MCF 10A (cell line): ENCODE data around the gene TAS1R3. TPM values are rescaled to one million over a fixed set of nuclear protein-coding genes. Genes with fewer than 3 reads are reported as not detected.

Experiments used
- BruUV-seq: library from RNA; stranded (reverse); fragments of 400-500 nt; replicated peaks from 2 replicates; lab custom pipeline; 2021; lab: Mats Ljungman, UMichigan
- CTCF ChIA-PET: fragments of 300-600 bp; sonication (Branson Sonifier 250); formaldehyde crosslinking; extraction: SDS; loops from one replicate; lab custom pipeline; 2021; ENCODE audit warnings: antibody characterized with exemption, inconsistent platforms; lab: Yijun Ruan, JAX
- POLR2A ChIA-PET: fragments of 300-600, 350-650 bp; sonication (Branson Sonifier 250); formaldehyde crosslinking; extraction: SDS; loops from one replicate; lab custom pipeline; 2020; ENCODE audit warnings: antibody characterized with exemption, inconsistent platforms; lab: Yijun Ruan, JAX
- DNase-seq: peaks from one replicate; pipeline ENCODE4 v3.0.0-alpha.2; 2018; ENCODE audit not compliant: unreplicated experiment
- H3K27ac Mint-ChIP-seq: one replicate; pipeline ENCODE4 v1.8.0; 2022; ENCODE audit warnings: mild to moderate bottlenecking, low read depth, mixed read lengths; ENCODE audit not compliant: unreplicated experiment
- H3K27me3 Mint-ChIP-seq: one replicate; pipeline ENCODE4 v1.8.0; 2022; ENCODE audit warnings: mixed read lengths; ENCODE audit not compliant: insufficient read depth, unreplicated experiment
- H3K36me3 Mint-ChIP-seq: one replicate; pipeline ENCODE4 v1.8.0; 2022; ENCODE audit warnings: mild to moderate bottlenecking, moderate library complexity, mixed read lengths; ENCODE audit not compliant: insufficient read depth, unreplicated experiment
- H3K4me1 Mint-ChIP-seq: one replicate; pipeline ENCODE4 v1.8.0; 2022; ENCODE audit warnings: mixed read lengths; ENCODE audit not compliant: insufficient read depth, unreplicated experiment
- H3K4me3 Mint-ChIP-seq: one replicate; pipeline ENCODE4 v1.8.0; 2022; ENCODE audit warnings: mild to moderate bottlenecking, moderate library complexity, mixed read lengths; ENCODE audit not compliant: unreplicated experiment
- H3K9me3 Mint-ChIP-seq: one replicate; pipeline ENCODE4 v1.8.0; 2022; ENCODE audit warnings: mixed read lengths; ENCODE audit not compliant: unreplicated experiment
- CTCF ChIP-seq: fragments of 200-600 bp; IDR thresholded peaks from one replicate; pipeline ENCODE4 v1.8.0; 2022; ENCODE audit warnings: antibody characterized with exemption, mild to moderate bottlenecking; ENCODE audit not compliant: unreplicated experiment
- intact Hi-C: fragments of 100-400 bp; cut with micrococcal nuclease; formaldehyde crosslinking; loops from 2 replicates; pipeline ENCODE4 v1.14.1; 2022
- total RNA-seq: library from RNA; stranded (reverse); gene quantifications from 2 replicates; pipeline ENCODE4 v1.2.3, GENCODE V29; 2022

The TAS1R3 gene
- total RNA-seq, 1 experiment from 2014 or later = not detected

DNA sequence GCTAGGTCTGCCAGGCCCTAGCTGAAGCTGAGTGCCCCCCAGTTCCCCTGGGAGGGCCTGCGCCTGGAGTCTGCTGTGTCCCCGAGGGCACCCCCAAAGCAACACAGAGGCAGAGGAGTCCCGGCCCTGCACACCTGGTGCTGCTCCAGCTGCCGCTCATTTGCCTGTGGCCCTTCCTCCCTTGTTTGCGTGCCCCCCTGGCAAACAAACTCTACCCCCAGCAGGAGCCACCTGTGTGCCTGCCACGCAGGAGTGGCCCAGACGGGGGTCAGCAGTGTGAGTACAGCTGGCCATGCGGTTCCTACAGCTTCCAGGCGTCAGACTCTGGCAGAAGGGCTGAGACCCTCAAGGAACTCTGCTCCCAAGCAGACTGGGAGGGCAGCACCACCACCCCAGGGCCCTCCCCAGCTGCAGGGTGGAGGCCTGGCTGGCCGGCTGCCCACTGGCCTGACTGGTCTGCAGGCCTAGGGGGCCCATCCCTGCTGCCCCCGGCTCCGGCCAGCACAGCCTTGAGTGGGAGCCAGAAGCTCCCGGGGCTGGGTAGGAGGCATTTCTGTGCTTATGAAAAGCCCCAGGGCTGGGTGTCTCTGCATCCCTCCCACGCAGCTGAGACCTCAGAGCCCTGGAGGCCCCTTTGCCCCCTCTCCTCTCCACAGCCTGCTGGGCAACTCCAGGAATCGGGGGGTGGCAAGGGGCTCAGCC is 563 bp upstream of the TAS1R3 start:
- Mint-ChIP-seq H3K4me1 (peaks cover 6% of the 10 kb centered on the region), H3K27ac (no peak overlapping the region), H3K36me3 (peaks cover 42% of the 10 kb centered on the region), H3K27me3 (no peaks in the 10 kb centered on the region), H3K4me3 (no peak overlapping the region), H3K9me3 (no peaks in the 10 kb centered on the region)
- POLR2A ChIA-PET = no interaction called here
- CTCF ChIA-PET = no interaction called here
- DNase-seq = no peak
- TF ChIP-seq CTCF = no peak
- intact Hi-C loops = no loop called here
- no TSS peak for BruUV-seq

- no peak for TF ChIP-seq CTCF
- Mint-ChIP-seq H3K9me3 (no peaks in the 10 kb centered on the region), H3K27ac (no peak overlapping the region), H3K27me3 (no peaks in the 10 kb centered on the region), H3K4me3 (peak overlapping the region; percentile 7), H3K36me3 (peaks cover 44% of the 10 kb centered on the region), H3K4me1 (no peaks in the 10 kb centered on the region)
- POLR2A ChIA-PET = interaction anchor here (1.1 to 3.0 kb wide), 7 partner anchors 11 to 43 kb away, joined by 3 to 28 read pairs (median 5); partner anchors contain the start of genes AURKAIP1 and DVL1
- DNase-seq = no peak
- BruUV-seq = no TSS peak
- intact Hi-C loops = no loop called here
- CTCF ChIA-PET = interaction anchor here (1.3 kb wide), 1 partner anchor 16 kb away, joined by 3 read pairs; no protein-coding TSS in a partner anchor
Measured at GRCh38 chr1:1332031-1332755, 1.1 kb downstream of the TAS1R3 start.

- DNase-seq = peak; percentile 83
- intact Hi-C loops = no loop called here
- Mint-ChIP-seq H3K27me3 (no peaks in the 10 kb centered on the region), H3K4me3 (peak overlapping the region; percentile 7), H3K4me1 (no peaks in the 10 kb centered on the region), H3K36me3 (peaks cover 44% of the 10 kb centered on the region), H3K27ac (no peak overlapping the region), H3K9me3 (no peaks in the 10 kb centered on the region)
- ChIA-PET CTCF (interaction anchor here (1.3 kb wide), 1 partner anchor 15 kb away, joined by 3 read pairs; no protein-coding TSS in a partner anchor), POLR2A (interaction anchor here (0.7 to 3.0 kb wide), 8 partner anchors 11 to 105 kb away, joined by 3 to 28 read pairs (median 4); partner anchors contain the start of genes AURKAIP1 and DVL1)
- no TSS peak for BruUV-seq
- no peak for TF ChIP-seq CTCF
Measured at GRCh38 chr1:1332774-1333480, 1.8 kb downstream of the TAS1R3 start.
